Posterior cingulate gyrus (tissue), 11 donors: ENCODE measurements around the gene PCDHGA7.
"Not testable (repeated sequence)": the region's sequence is repeated elsewhere in the genome, so short reads cannot be mapped to it uniquely, and the experiment has no call there.

Experiments
- DNase-seq, 10 donors: peaks; one replicate each; pipeline versions ENCODE4 v3.0.0 to v3.0.0-alpha.2; 2020 to 2021; ENCODE audit warnings: mixed read lengths in 3 of 10
- intact Hi-C: fragments of 100-400 bp; cut with DNase I; formaldehyde crosslinking; loops from one replicate; pipeline ENCODE4 v1.15.1; 2023

Gene PCDHGA7

GRCh38 chr5:141394401-141395187 is 12.1 kb downstream of the PCDHGA7 start:
- peak in 1 of 10 donors; percentile 66 for DNase-seq
- intact Hi-C loops: not testable (repeated sequence)

- intact Hi-C loops, DNase-seq: not testable (repeated sequence)
Measured at GRCh38 chr5:141397756-141398551, 15.4 kb downstream of the PCDHGA7 start, which contains the start of gene PCDHGB5. Gene PCDHGB5, plus strand, starts transcription at chr5:141397947. Its CDS starts 181 bp downstream, at chr5:141398128.

GRCh38 chr5:141398608-141399007 is 16.1 kb downstream of the PCDHGA7 start:
- intact Hi-C loops: no loop called here
- no peak for DNase-seq

GRCh38 chr5:141399555-141400258 is 17.2 kb downstream of the PCDHGA7 start:
- DNase-seq: peak in 2 of 10 donors; percentile 51 to 71

GRCh38 chr5:141402553-141403243 is 20.2 kb downstream of the PCDHGA7 start, which contains the start of gene PCDHGA9:
Gene PCDHGA9, plus strand, starts transcription at chr5:141402778. Its CDS starts 175 bp downstream, at chr5:141402953.
- DNase-seq: peak in 4 of 10 donors; percentile 22 to 72 (median 50)
- intact Hi-C loops: no loop called here

More at GRCh38 chr5:141399555-141400258, 17.2 kb downstream of the PCDHGA7 start:
- intact Hi-C loops: no loop called here

- DNase-seq: peak in 1 of 10 donors; percentile 72
- intact Hi-C loops: no loop called here
Measured at GRCh38 chr5:141403387-141403786, 20.8 kb downstream of the PCDHGA7 start.

- intact Hi-C loops: not testable (repeated sequence)
- DNase-seq: peak in 2 of 10 donors; percentile 65 to 70
Measured at GRCh38 chr5:141407790-141408505, 25.4 kb downstream of the PCDHGA7 start, which contains the start of gene PCDHGB6. Gene PCDHGB6, plus strand, starts transcription at chr5:141408021. Its CDS starts 182 bp downstream, at chr5:141408203.

GRCh38 chr5:141409598-141410306 is 27.2 kb downstream of the PCDHGA7 start:
- intact Hi-C loops: no loop called here
- peak in 2 of 10 donors; percentile 43 to 73 for DNase-seq

- no peak for DNase-seq
- intact Hi-C loops: no loop called here
Measured at GRCh38 chr5:141411575-141411974, 29.0 kb downstream of the PCDHGA7 start.

- intact Hi-C loops: no loop called here
- DNase-seq: peak in 3 of 10 donors; percentile 6 to 75 (median 73)
Measured at GRCh38 chr5:141412854-141413539, 30.5 kb downstream of the PCDHGA7 start, which contains the start of gene PCDHGA10. Gene PCDHGA10, plus strand, starts transcription at chr5:141412987. Its CDS starts 189 bp downstream, at chr5:141413176.

GRCh38 chr5:141413540-141414069 is 31.1 kb downstream of the PCDHGA7 start:
- DNase-seq: peak in 2 of 10 donors; percentile 40 to 49
- intact Hi-C loops: no loop called here

- peak in 1 of 10 donors; percentile 73 for DNase-seq
- intact Hi-C loops: loop anchor here (5.0 kb wide), 1 partner anchor 108 kb away; no protein-coding TSS in a partner anchor
Measured at GRCh38 chr5:141414548-141415274, 32.2 kb downstream of the PCDHGA7 start.

- intact Hi-C loops: loop anchor here (5.0 kb wide), 1 partner anchor 107 kb away; no protein-coding TSS in a partner anchor
- peak in 1 of 10 donors; percentile 44 for DNase-seq
Measured at GRCh38 chr5:141415275-141415618, 32.7 kb downstream of the PCDHGA7 start.

- intact Hi-C loops: loop anchor here (2.0 to 5.0 kb wide), 2 partner anchors 105 to 141 kb away; no protein-coding TSS in a partner anchor
- DNase-seq: peak in 7 of 10 donors; percentile 20 to 90 (median 56)
Measured at GRCh38 chr5:141417494-141418172, 35.1 kb downstream of the PCDHGA7 start, which contains the start of gene PCDHGB7. Gene PCDHGB7, plus strand, starts transcription at chr5:141417677. Its CDS starts 183 bp downstream, at chr5:141417860.

- DNase-seq: peak in 2 of 10 donors; percentile 68 to 76
- intact Hi-C loops: loop anchor here (5.0 kb wide), 1 partner anchor 103 kb away; no protein-coding TSS in a partner anchor
Measured at GRCh38 chr5:141419074-141419880, 36.7 kb downstream of the PCDHGA7 start.
